ENCODE data around the gene FGR.
"Not testable (repeated sequence)": the region's sequence is repeated elsewhere in the genome, so short reads cannot be mapped to it uniquely, and the experiment has no call there.

Gene FGR

GRCh38 chr1:27634985-27635367 is at the start of gene FGR:
Gene FGR (minus strand): TSS chr1:27635185. CDS start chr1:27623916, 11,269 bp downstream.
- no peak for DNase-seq (ENCODE audit: low spot score)

DNA sequence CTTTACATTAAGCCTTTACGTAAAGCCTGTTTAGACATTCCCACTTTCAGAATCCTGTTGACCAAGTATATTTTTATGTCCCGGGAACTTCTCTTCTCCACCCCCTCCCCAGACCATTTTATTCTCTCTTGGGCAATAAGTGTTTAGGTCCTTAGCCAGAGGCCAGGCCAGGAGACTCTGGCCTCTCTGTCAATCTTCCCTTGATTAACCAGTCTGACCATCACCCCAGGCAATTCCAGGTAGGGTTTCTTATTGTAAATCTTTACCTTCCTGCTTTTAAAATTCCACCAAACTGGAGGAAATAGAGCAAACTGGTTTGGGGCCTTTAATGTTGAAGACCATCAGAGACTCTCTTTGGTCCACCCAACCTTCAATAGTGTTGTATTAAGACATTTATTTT is 49.2 kb upstream of the FGR start:
- DNase-seq (ENCODE audit: low spot score) = no peak

GRCh38 chr1:27682351-27682944 is 47.5 kb upstream of the FGR start:
- no peak for DNase-seq (ENCODE audit: low spot score)

DNA sequence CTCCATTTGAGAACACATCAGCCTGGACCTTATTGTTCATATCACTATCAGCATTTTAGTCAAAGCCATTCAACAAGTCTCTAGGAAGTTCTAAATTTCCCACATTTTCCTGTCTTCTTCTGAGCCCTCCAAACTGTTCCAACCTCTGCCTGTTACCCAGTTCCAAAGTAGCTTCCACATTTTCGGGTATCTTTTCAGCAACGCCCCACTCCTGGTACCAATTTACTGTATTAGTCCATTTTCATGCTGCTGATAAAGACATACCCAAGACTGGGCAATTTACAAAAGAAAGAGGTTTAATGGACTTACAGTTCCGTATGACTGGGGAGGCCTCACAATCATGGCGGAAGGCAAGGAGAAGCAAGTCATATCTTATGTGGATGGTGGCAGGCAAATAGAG is 46.6 kb upstream of the FGR start:
- not testable (repeated sequence) for DNase-seq (ENCODE audit: low spot score)

DNA sequence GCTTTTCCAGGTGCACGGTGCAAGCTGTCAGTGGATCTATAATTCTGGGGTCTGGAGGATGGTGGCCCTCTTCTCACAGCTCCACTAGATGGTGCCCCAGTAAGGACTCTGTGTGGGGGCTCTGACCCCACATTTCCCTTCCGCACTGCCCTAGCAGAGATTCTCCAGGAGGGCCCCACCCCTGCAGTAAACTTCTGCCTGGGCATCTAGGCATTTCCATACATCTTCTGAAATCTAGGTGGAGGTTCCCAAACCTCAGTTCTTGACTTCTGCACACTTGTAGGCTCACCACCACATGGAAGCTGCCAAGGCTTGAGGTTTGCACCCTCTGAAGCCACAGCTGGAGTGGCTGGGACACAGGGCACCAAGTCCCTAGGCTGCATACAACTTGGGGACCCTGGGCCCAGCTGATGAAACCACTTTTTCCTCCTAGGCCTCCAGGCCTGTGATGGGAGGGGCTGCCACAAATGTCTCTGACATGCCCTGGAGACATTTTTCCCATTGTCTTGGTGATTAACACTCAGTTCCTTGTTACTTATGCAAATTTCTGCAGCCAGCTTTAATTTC is 45.3 kb upstream of the FGR start:
- DNase-seq (ENCODE audit: low spot score) = not testable (repeated sequence)

GRCh38 chr1:27678747-27679146 is 43.8 kb upstream of the FGR start:
- no peak for DNase-seq (ENCODE audit: low spot score)

DNA sequence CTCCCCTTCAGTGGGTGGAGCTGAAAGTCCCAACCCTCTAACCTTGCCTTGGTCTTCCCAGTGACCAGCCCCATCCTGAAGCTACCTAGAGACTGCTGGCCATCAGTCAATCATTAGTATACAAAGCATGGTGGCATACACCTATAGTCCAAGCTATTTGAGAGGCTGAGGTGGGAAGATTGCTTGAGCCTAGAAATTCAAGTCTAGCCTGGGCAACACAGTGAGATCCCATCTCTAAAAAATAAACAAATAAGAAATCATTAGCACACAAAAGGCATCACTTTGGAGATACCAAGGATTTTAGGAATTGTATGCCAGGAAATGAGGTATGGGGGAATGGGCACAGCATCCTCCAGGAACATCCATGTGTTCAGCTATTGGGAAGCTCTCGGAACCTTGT is 41.4 kb upstream of the FGR start:
- DNase-seq (ENCODE audit: low spot score) = no peak

DNA sequence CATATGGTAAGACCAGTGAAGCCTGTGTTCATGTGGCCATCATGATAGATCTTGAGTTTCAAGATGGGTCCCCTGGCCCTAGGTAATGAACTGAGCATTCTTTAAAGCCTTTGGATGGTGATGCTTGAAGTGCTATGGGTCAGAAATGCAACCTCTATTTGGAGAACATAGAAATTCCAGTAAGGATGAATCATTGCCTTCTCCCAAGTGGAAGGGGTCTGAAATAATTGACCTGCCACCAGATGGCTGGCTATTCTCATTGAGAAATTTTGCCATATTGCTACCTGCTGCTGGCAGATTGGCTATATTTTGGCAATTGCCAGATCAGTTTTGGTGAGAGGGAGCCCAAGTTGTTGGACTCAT is 37.7 kb upstream of the FGR start:
- no peak for DNase-seq (ENCODE audit: low spot score)

- DNase-seq (ENCODE audit: low spot score) = peak; percentile 86
Observed at GRCh38 chr1:27671964-27672749, 37.2 kb upstream of the FGR start, which contains the start of gene IFI6. Gene IFI6 (minus strand): TSS chr1:27672192. CDS start chr1:27669314, 2,878 bp downstream.

GRCh38 chr1:27669876-27670275 is 34.9 kb upstream of the FGR start:
- no peak for DNase-seq (ENCODE audit: low spot score)

- peak; percentile 90 for DNase-seq (ENCODE audit: low spot score)
Observed at GRCh38 chr1:27668808-27669723, 34.1 kb upstream of the FGR start.

DNA sequence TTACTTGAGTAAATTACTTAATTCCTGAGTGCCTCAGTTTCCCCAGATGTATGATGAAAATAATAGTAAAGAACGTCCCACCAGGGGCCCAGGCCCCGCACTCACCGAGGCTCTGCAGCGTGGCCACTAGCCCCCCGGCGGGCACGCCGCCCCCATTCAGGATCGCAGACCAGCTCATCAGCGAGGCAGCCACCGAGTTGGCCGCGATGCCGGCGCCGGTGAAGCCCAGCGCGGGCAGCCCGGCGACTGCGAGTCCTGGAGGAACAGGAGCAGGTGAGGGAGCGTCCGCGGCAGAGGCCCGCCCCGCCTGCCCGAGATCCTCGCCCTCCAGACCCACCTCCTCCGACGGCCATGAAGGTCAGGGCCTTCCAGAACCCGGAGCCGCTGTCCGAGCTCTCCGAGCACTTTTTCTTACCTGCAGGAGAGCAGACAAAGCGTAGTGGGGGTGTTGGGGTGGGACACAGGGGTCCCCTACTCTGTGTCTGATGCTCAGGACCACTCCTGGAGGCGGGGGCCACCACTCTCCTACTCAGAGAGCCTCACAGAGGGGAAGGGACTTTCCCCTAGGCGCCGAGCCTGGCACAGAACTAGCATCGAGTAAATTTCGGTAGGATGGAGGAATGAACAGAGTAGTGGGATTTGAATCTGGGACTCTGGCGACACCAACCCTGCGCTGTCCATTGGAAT is 33.3 kb upstream of the FGR start:
- DNase-seq (ENCODE audit: low spot score) = no peak

GRCh38 chr1:27666791-27667254 is 31.8 kb upstream of the FGR start:
- no peak for DNase-seq (ENCODE audit: low spot score)

- no peak for DNase-seq (ENCODE audit: low spot score)
Observed at GRCh38 chr1:27666294-27666693, 31.3 kb upstream of the FGR start.

- DNase-seq (ENCODE audit: low spot score) = no peak
Observed at GRCh38 chr1:27665016-27665651, 30.1 kb upstream of the FGR start.

- DNase-seq (ENCODE audit: low spot score) = no peak
Observed at GRCh38 chr1:27664291-27664690, 29.3 kb upstream of the FGR start.

GRCh38 chr1:27662707-27663393 is 27.9 kb upstream of the FGR start:
- peak; percentile 94 for DNase-seq (ENCODE audit: low spot score)

DNA sequence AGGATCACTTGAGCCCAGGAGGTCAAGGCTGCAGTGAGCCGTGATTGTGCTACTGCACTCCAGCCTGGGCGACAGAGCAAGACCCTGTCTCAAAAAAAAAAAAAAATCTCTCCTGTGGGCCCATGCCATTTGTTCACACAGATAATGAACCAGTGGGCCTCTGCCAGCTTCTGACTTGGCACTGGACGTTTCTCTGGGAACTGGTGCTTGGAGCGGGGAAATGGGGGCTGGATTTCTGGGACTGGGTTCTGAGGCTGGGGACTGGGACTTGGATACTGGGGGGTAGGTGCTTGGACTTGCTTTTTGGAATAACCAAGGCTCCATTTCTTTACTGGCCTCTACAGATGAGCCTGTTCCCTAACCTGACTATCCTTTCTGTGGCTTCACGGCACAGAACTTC is 27.3 kb upstream of the FGR start:
- DNase-seq (ENCODE audit: low spot score) = no peak

GRCh38 chr1:27661412-27662075 is 26.6 kb upstream of the FGR start:
- no peak for DNase-seq (ENCODE audit: low spot score)

DNA sequence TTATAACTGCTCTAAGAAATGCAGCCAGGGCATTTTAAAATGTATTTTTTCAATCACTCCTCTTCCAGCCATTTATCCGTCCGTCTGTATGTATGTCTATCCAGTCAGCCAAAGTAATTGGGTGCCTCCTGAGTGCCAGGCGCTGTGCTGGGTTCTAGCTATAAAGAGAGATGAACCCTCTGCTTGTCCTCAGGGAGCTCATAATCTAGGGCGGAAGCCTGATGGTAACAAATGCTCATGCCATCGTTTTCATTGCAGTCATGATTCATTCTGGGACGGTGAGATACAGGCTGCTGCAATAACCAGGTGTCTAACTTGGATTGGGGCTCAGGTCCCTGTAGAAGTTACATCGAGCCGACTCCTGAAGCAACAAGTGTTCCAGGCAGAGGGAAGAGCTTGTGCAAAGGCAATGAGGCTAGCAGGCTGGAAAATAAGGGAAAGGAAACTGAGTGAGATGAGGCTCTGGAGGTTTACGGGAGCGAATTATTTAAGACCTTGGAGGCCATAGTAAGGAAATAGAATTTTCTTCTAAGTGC is 25.4 kb upstream of the FGR start:
- peak; percentile 33 for DNase-seq (ENCODE audit: low spot score)

All from CD4-positive, alpha-beta T cell treated with Interleukin-2 at 100 ng/mL for 4 hours (primary cell).